Nephron (organoid): ENCODE data around the gene SMARCA2.
A peak's percentile ranks its signal among the peaks of the same experiment; 100 is the strongest.

ENCODE experiments used
- H3K27ac Mint-ChIP-seq, 3 experiments: 2 replicates each; pipeline ENCODE4 v1.8.0; 2020; ENCODE audit warnings: mixed read lengths in 3 of 3, mild to moderate bottlenecking in 2 of 3, moderate library complexity in 1 of 3
- H3K27me3 Mint-ChIP-seq: 2 replicates; pipeline ENCODE4 v1.8.0; 2021; ENCODE audit warnings: low read depth, mild to moderate bottlenecking, moderate library complexity, mixed read lengths
- H3K36me3 Mint-ChIP-seq: 2 replicates; pipeline ENCODE4 v1.8.0; 2020; ENCODE audit warnings: low read depth, mixed read lengths
- H3K4me1 Mint-ChIP-seq: 2 replicates; pipeline ENCODE4 v1.8.0; 2020; ENCODE audit warnings: mixed read lengths
- H3K4me3 Mint-ChIP-seq, 3 experiments: 2 replicates each; pipeline ENCODE4 v1.8.0; 2020; ENCODE audit warnings: mild to moderate bottlenecking in 3 of 3, mixed read lengths in 3 of 3, moderate library complexity in 2 of 3
- H3K9me3 Mint-ChIP-seq: 2 replicates; pipeline ENCODE4 v1.8.0; 2020; ENCODE audit warnings: mixed read lengths
- CTCF ChIP-seq, 3 experiments: fragments of 200-600 bp; sonication (generic); IDR thresholded peaks; one replicate each; pipeline ENCODE4 v1.5.0; 2021; ENCODE audit warnings: antibody characterized with exemption in 3 of 3; ENCODE audit not compliant: unreplicated experiment in 3 of 3

SMARCA2 gene

GRCh38 chr9:2072752-2073405 is 57.7 kb downstream of the SMARCA2 start:
- peaks cover 4% of the 10 kb centered on the region for H3K4me1 Mint-ChIP-seq
- H3K27ac Mint-ChIP-seq, result no peak overlapping the region
- H3K4me3 Mint-ChIP-seq, result no peak overlapping the region
- H3K27me3 Mint-ChIP-seq, result peaks cover 3% of the 10 kb centered on the region
- no peak for TF ChIP-seq CTCF (IDR thresholded peaks at IDR 0.05; ENCODE audit: unreplicated experiment in 3 of 3)
- H3K36me3 Mint-ChIP-seq, result peaks cover 68% of the 10 kb centered on the region
- no peaks in the 10 kb centered on the region for H3K9me3 Mint-ChIP-seq

- Mint-ChIP-seq H3K27me3 (no peaks in the 10 kb centered on the region), H3K4me1 (peaks cover 20% of the 10 kb centered on the region), H3K9me3 (no peaks in the 10 kb centered on the region), H3K4me3 (no peak overlapping the region), H3K27ac (peak overlapping the region in 1 of 3 experiments; percentile 58), H3K36me3 (peaks cover 76% of the 10 kb centered on the region)
- TF ChIP-seq CTCF (IDR thresholded peaks at IDR 0.05; ENCODE audit: unreplicated experiment in 3 of 3), result no peak
Measured at GRCh38 chr9:2082772-2083171, 67.6 kb downstream of the SMARCA2 start.

DNA sequence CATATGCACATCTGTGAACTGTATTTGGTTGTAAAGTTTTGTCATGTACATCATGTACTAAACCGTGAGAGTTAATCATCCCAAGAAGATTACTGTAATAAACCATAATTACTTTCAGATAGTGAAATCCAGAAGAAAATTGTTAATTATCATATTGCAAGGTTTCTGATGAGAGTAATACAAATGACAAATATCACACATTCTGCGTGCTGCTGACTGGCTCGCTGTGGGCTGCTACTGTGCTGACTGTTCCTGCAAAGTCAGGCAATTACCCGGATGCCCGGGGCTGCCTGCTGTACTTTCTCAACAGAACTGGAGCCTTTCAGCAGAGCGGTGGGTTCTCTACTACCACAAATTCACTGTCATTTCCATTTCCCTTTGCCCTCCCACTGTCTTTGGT is 68.3 kb downstream of the SMARCA2 start:
- no peak for TF ChIP-seq CTCF (IDR thresholded peaks at IDR 0.05; ENCODE audit: unreplicated experiment in 3 of 3)
- Mint-ChIP-seq H3K36me3 (peaks cover 76% of the 10 kb centered on the region), H3K4me1 (peaks cover 20% of the 10 kb centered on the region), H3K9me3 (no peaks in the 10 kb centered on the region), H3K27ac (no peak overlapping the region), H3K27me3 (no peaks in the 10 kb centered on the region), H3K4me3 (no peak overlapping the region)

GRCh38 chr9:2085716-2086115 is 70.6 kb downstream of the SMARCA2 start:
- Mint-ChIP-seq H3K27ac (peak overlapping the region in 2 of 3 experiments; percentile 23 to 63), H3K4me1 (peaks cover 20% of the 10 kb centered on the region), H3K36me3 (peaks cover 73% of the 10 kb centered on the region), H3K27me3 (no peaks in the 10 kb centered on the region), H3K9me3 (no peaks in the 10 kb centered on the region), H3K4me3 (no peak overlapping the region)
- TF ChIP-seq CTCF (IDR thresholded peaks at IDR 0.05; ENCODE audit: unreplicated experiment in 3 of 3), result no peak

DNA sequence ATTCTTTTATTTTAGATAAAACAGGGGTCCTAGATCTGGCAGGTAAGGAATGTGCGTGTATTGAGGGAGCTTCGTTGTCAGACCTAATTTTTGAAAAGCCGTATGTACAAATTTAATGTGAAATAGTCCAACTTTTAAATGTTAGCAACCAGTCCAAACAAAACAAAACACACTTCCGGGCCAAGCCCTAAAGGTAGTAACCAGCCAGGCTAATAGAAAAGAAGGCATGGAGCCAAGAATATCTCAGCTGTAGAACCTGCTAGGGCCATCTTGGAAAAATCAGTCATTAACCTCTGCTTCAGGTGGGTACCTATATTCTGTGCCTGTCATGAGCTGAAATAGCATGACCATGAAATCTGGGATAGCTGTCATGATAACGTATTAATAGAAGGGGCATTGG is 71.0 kb downstream of the SMARCA2 start:
- TF ChIP-seq CTCF (IDR thresholded peaks at IDR 0.05; ENCODE audit: unreplicated experiment in 3 of 3), result no peak
- peaks cover 75% of the 10 kb centered on the region for H3K36me3 Mint-ChIP-seq
- H3K4me1 Mint-ChIP-seq, result peaks cover 20% of the 10 kb centered on the region
- H3K4me3 Mint-ChIP-seq, result no peak overlapping the region
- peak overlapping the region in 1 of 3 experiments; percentile 63 for H3K27ac Mint-ChIP-seq
- no peaks in the 10 kb centered on the region for H3K9me3 Mint-ChIP-seq
- no peaks in the 10 kb centered on the region for H3K27me3 Mint-ChIP-seq

DNA sequence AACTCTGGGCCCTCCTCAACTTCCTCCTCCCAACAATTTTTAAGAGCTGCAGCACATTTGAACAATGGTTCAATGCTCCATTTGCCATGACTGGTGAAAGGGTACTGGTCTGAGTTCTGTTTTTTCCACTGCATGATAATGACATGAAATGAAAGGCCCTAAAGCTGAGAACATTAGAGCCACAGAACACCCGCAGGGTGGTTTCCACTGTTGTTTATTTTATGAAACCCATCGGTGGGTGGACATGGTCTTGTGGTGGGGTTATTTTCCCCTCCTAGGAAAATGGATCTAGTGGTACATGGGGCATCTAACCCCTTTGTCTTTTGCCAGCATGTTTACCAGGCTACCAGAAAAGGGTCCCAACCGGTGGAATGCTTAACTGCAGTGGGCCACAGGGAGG is 71.8 kb downstream of the SMARCA2 start:
- Mint-ChIP-seq H3K27me3 (no peaks in the 10 kb centered on the region), H3K36me3 (peaks cover 78% of the 10 kb centered on the region), H3K9me3 (no peaks in the 10 kb centered on the region), H3K4me3 (no peak overlapping the region), H3K27ac (no peak overlapping the region), H3K4me1 (peaks cover 20% of the 10 kb centered on the region)
- TF ChIP-seq CTCF (IDR thresholded peaks at IDR 0.05; ENCODE audit: unreplicated experiment in 3 of 3), result no peak
